GM23338 (cell line): ENCODE results near the gene CACNA1S. TPM values are rescaled to one million over a fixed set of nuclear protein-coding genes. Genes with fewer than 3 reads are reported as not detected.

Experiments
- ATAC-seq: fragments of 200-7000 bp; cut with Tn5 transposase; 3 replicates; pipeline ENCODE4 v1.9.1; 2020
- DNase-seq: peaks from one replicate; pipeline ENCODE4 v3.0.0-alpha.2; 2015; ENCODE audit warnings: low spot score
- H2AFZ ChIP-seq: fragments of 200-600 bp; sonication (generic); 2 replicates; pipeline ENCODE4 v1.8.0; 2016; ENCODE audit warnings: antibody characterized with exemption, mild to moderate bottlenecking, moderate library complexity
- H3F3A ChIP-seq: fragments of 200-600 bp; sonication (generic); replicated peaks from 2 replicates; pipeline ENCODE4 v1.8.0; 2017; ENCODE audit warnings: antibody characterized with exemption, mixed run types, low read depth
- H3K27ac ChIP-seq: fragments of 200-600 bp; sonication (generic); 2 replicates; pipeline ENCODE4 v1.6.1; 2016; ENCODE audit warnings: low read depth
- H3K27me3 ChIP-seq: fragments of 200-600 bp; sonication (generic); 2 replicates; pipeline ENCODE4 v1.8.0; 2016; ENCODE audit warnings: mild to moderate bottlenecking, mixed run types, moderate library complexity; ENCODE audit not compliant: insufficient read depth
- H3K36me3 ChIP-seq: fragments of 200-600 bp; sonication (generic); 2 replicates; pipeline ENCODE4 v1.8.0; 2016; ENCODE audit warnings: mild to moderate bottlenecking; ENCODE audit not compliant: insufficient read depth
- H3K4me1 ChIP-seq: fragments of 200-600 bp; sonication (generic); 2 replicates; pipeline ENCODE4 v1.8.0; 2016; ENCODE audit warnings: mild to moderate bottlenecking, moderate library complexity; ENCODE audit not compliant: insufficient read depth
- H3K4me2 ChIP-seq: fragments of 200-600 bp; sonication (generic); 2 replicates; pipeline ENCODE4 v1.7.1; 2017; ENCODE audit warnings: mixed run types
- H3K4me3 ChIP-seq: fragments of 200-600 bp; sonication (generic); 2 replicates; pipeline ENCODE4 v1.6.1; 2016; ENCODE audit warnings: mixed run types
- H3K79me2 ChIP-seq: fragments of 200-600 bp; sonication (generic); replicated peaks from 2 replicates; pipeline ENCODE4 v1.8.0; 2017; ENCODE audit warnings: mild to moderate bottlenecking; ENCODE audit not compliant: insufficient read depth
- H3K9me2 ChIP-seq: fragments of 200-600 bp; sonication (generic); 2 replicates; pipeline ENCODE4 v1.8.0; 2017; ENCODE audit not compliant: insufficient read depth
- H4K20me1 ChIP-seq: fragments of 200-600 bp; sonication (generic); replicated peaks from 2 replicates; pipeline ENCODE4 v1.8.0; 2017; ENCODE audit warnings: mild to moderate bottlenecking; ENCODE audit not compliant: insufficient read depth
- H3K27ac Mint-ChIP-seq: 2 replicates; pipeline ENCODE4 v1.8.0; 2020; ENCODE audit warnings: inconsistent platforms, mild to moderate bottlenecking, moderate library complexity, mixed read lengths
- H3K27me3 Mint-ChIP-seq: 3 replicates; pipeline ENCODE4 v1.8.0; 2022; ENCODE audit warnings: low read depth, mild to moderate bottlenecking, moderate library complexity, mixed read lengths, inconsistent platforms; ENCODE audit not compliant: insufficient read depth, poor library complexity
- H3K36me3 Mint-ChIP-seq: 3 replicates; pipeline ENCODE4 v1.8.0; 2021; ENCODE audit warnings: low read depth, mild to moderate bottlenecking, inconsistent platforms, moderate library complexity, mixed read lengths
- H3K4me1 Mint-ChIP-seq: 3 replicates; pipeline ENCODE4 v1.8.0; 2020; ENCODE audit warnings: mild to moderate bottlenecking, inconsistent platforms, mixed read lengths
- H3K4me3 Mint-ChIP-seq: 3 replicates; pipeline ENCODE4 v1.8.0; 2021; ENCODE audit warnings: moderate library complexity, mild to moderate bottlenecking, inconsistent platforms, mixed read lengths
- H3K9me3 Mint-ChIP-seq: 3 replicates; pipeline ENCODE4 v1.8.0; 2020; ENCODE audit warnings: moderate library complexity, mild to moderate bottlenecking, inconsistent platforms, mixed read lengths
- CREB1 ChIP-seq: fragments of 250-450 bp; sonication (Bioruptor Pico); IDR thresholded peaks from 2 replicates; pipeline ENCODE4 v1.5.0; 2020; ENCODE audit warnings: low read depth, mild to moderate bottlenecking, moderate library complexity
- EZH2 ChIP-seq: fragments of 200-600 bp; sonication (generic); IDR thresholded peaks from one replicate; pipeline ENCODE4 v1.8.0; 2017; ENCODE audit warnings: antibody characterized with exemption, mild to moderate bottlenecking, low read depth; ENCODE audit not compliant: unreplicated experiment
- EZH2phosphoT487 ChIP-seq: fragments of 200-600 bp; sonication (generic); IDR thresholded peaks from one replicate; pipeline ENCODE4 v1.8.1; 2018; ENCODE audit warnings: antibody characterized with exemption; ENCODE audit not compliant: unreplicated experiment
- JUNB ChIP-seq: IDR thresholded peaks from one replicate; pipeline ENCODE4 v1.6.1; 2016; ENCODE audit warnings: antibody characterized with exemption; ENCODE audit not compliant: unreplicated experiment
- NANOG ChIP-seq: IDR thresholded peaks from 2 replicates; pipeline ENCODE4 v1.6.1; 2016; ENCODE audit warnings: antibody characterized with exemption, borderline replicate concordance
- POLR2AphosphoS5 ChIP-seq: IDR thresholded peaks from 2 replicates; pipeline ENCODE4 v1.6.1; 2016; ENCODE audit warnings: antibody characterized with exemption, low read depth
- STAT1 ChIP-seq: IDR thresholded peaks from one replicate; pipeline ENCODE4 v1.6.1; 2016; ENCODE audit warnings: antibody characterized with exemption; ENCODE audit not compliant: unreplicated experiment
- ZNF114 ChIP-seq: fragments of 250-450 bp; sonication (Bioruptor Pico); IDR thresholded peaks from 2 replicates; pipeline ENCODE4 v1.5.0; 2020; ENCODE audit warnings: mild to moderate bottlenecking, moderate library complexity
- ZNF331 ChIP-seq: fragments of 250-450 bp; sonication (Bioruptor Pico); IDR thresholded peaks from 2 replicates; pipeline ENCODE4 v1.5.0; 2020; ENCODE audit warnings: low read depth, mild to moderate bottlenecking, moderate library complexity
- polyA plus RNA-seq: library from polyadenylated mRNA; unstranded; fragments of >200 nt; fragmentation: Nextera tagmentation; extraction: Ambion mirVana; gene quantifications from 2 replicates; pipeline ENCODE4 v1.2.1, GENCODE V29; 2016
- total RNA-seq: library from RNA; depleted of rRNA; stranded (reverse); fragments of >200 nt; shearing (Covaris generic); gene quantifications from 2 replicates; pipeline ENCODE4 v1.2.3, GENCODE V29; 2014
- TF ChIP-seq, protein P1 (sequence below), 2 experiments: fragments of 200-600 bp in 1 of 2; sonication (generic) in 1 of 2; conservative IDR thresholded peaks; 2 replicates each; pipeline versions ENCODE4 v1.5.1 to v1.6.1; 2016 to 2017; ENCODE audit warnings: antibody characterized with exemption in 2 of 2, low read depth in 2 of 2, mild to moderate bottlenecking in 2 of 2, moderate library complexity in 1 of 2
- TF ChIP-seq, protein P2 (sequence below): IDR thresholded peaks from 2 replicates; pipeline ENCODE4 v1.6.1; 2016; ENCODE audit warnings: antibody characterized with exemption
- TF ChIP-seq, protein P3 (sequence below): fragments of 250-450 bp; sonication (Bioruptor Pico); IDR thresholded peaks from 2 replicates; pipeline ENCODE4 v1.5.0; 2020; ENCODE audit warnings: mild to moderate bottlenecking, moderate library complexity
- TF ChIP-seq, protein P4 (sequence below): IDR thresholded peaks from one replicate; pipeline ENCODE4 v1.6.1; 2018; ENCODE audit warnings: antibody characterized with exemption; ENCODE audit not compliant: unreplicated experiment

CACNA1S gene
- total and polyA plus RNA-seq, 2 experiments from 2014 or later: 0.03 TPM; not detected in 1

DNA sequence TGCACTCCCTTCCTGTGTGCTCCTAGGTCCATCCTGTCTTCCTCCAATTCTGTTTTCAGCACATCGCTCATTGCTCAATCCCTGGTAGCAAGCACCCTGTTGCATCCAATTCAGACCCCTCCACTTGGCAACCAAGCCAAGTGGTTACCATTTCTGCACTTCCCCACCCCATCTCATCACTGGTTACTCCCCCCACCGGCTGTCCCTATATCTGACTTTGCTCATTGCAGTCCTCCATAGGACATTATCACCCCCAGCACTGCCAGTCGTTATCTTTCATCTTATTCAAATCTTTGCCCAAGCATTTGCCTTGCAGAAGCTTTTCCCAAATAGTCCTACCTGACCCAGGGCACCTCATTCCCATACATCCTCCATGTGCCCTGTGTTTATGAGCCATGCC is 44.1 kb upstream of the CACNA1S start:
- H3K27ac Mint-ChIP-seq: no peak overlapping the region
- H3K4me3 Mint-ChIP-seq: no peak overlapping the region
- H3K27ac ChIP-seq: no peak overlapping the region

More for the DNA sequence above, 44.1 kb upstream of the CACNA1S start:
- H3K4me3 ChIP-seq: no peak overlapping the region
- H3K4me2 ChIP-seq: no peak overlapping the region
- peaks cover 16% of the 10 kb centered on the region for H3K79me2 ChIP-seq
- peaks cover 7% of the 10 kb centered on the region for H3K36me3 ChIP-seq
- 0 out of 2 replicates have a peak, but pooled peaks cover 11% of the 10 kb centered on the region for H3K4me1 ChIP-seq
- H3K9me3 Mint-ChIP-seq: peaks cover 5% of the 10 kb centered on the region
- peaks cover 17% of the 10 kb centered on the region for H3K36me3 Mint-ChIP-seq
- H3K27me3 ChIP-seq: no peaks in the 10 kb centered on the region
- no peak for ATAC-seq
- no peak for DNase-seq
- H3K4me1 Mint-ChIP-seq: peaks cover 16% of the 10 kb centered on the region
- H3K27me3 Mint-ChIP-seq: peaks cover 2% of the 10 kb centered on the region
- no peaks in the 10 kb centered on the region; the same call in 1 of the 2 replicates for H4K20me1 ChIP-seq
- H3K9me2 ChIP-seq: no peaks in the 10 kb centered on the region
- no peak for TF ChIP-seq STAT1
- TF ChIP-seq EZH2: no peak
- no peak for TF ChIP-seq CREB1 (CRISPR knock-in tag)
- TF ChIP-seq, protein P1, sequence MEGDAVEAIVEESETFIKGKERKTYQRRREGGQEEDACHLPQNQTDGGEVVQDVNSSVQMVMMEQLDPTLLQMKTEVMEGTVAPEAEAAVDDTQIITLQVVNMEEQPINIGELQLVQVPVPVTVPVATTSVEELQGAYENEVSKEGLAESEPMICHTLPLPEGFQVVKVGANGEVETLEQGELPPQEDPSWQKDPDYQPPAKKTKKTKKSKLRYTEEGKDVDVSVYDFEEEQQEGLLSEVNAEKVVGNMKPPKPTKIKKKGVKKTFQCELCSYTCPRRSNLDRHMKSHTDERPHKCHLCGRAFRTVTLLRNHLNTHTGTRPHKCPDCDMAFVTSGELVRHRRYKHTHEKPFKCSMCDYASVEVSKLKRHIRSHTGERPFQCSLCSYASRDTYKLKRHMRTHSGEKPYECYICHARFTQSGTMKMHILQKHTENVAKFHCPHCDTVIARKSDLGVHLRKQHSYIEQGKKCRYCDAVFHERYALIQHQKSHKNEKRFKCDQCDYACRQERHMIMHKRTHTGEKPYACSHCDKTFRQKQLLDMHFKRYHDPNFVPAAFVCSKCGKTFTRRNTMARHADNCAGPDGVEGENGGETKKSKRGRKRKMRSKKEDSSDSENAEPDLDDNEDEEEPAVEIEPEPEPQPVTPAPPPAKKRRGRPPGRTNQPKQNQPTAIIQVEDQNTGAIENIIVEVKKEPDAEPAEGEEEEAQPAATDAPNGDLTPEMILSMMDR (conservative IDR thresholded peaks at IDR 0.05; ENCODE audit: low read depth in 2 of 2): no peak
- no peak for TF ChIP-seq NANOG
- TF ChIP-seq, protein P2, sequence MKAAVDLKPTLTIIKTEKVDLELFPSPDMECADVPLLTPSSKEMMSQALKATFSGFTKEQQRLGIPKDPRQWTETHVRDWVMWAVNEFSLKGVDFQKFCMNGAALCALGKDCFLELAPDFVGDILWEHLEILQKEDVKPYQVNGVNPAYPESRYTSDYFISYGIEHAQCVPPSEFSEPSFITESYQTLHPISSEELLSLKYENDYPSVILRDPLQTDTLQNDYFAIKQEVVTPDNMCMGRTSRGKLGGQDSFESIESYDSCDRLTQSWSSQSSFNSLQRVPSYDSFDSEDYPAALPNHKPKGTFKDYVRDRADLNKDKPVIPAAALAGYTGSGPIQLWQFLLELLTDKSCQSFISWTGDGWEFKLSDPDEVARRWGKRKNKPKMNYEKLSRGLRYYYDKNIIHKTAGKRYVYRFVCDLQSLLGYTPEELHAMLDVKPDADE: no peak
- TF ChIP-seq, protein P3, sequence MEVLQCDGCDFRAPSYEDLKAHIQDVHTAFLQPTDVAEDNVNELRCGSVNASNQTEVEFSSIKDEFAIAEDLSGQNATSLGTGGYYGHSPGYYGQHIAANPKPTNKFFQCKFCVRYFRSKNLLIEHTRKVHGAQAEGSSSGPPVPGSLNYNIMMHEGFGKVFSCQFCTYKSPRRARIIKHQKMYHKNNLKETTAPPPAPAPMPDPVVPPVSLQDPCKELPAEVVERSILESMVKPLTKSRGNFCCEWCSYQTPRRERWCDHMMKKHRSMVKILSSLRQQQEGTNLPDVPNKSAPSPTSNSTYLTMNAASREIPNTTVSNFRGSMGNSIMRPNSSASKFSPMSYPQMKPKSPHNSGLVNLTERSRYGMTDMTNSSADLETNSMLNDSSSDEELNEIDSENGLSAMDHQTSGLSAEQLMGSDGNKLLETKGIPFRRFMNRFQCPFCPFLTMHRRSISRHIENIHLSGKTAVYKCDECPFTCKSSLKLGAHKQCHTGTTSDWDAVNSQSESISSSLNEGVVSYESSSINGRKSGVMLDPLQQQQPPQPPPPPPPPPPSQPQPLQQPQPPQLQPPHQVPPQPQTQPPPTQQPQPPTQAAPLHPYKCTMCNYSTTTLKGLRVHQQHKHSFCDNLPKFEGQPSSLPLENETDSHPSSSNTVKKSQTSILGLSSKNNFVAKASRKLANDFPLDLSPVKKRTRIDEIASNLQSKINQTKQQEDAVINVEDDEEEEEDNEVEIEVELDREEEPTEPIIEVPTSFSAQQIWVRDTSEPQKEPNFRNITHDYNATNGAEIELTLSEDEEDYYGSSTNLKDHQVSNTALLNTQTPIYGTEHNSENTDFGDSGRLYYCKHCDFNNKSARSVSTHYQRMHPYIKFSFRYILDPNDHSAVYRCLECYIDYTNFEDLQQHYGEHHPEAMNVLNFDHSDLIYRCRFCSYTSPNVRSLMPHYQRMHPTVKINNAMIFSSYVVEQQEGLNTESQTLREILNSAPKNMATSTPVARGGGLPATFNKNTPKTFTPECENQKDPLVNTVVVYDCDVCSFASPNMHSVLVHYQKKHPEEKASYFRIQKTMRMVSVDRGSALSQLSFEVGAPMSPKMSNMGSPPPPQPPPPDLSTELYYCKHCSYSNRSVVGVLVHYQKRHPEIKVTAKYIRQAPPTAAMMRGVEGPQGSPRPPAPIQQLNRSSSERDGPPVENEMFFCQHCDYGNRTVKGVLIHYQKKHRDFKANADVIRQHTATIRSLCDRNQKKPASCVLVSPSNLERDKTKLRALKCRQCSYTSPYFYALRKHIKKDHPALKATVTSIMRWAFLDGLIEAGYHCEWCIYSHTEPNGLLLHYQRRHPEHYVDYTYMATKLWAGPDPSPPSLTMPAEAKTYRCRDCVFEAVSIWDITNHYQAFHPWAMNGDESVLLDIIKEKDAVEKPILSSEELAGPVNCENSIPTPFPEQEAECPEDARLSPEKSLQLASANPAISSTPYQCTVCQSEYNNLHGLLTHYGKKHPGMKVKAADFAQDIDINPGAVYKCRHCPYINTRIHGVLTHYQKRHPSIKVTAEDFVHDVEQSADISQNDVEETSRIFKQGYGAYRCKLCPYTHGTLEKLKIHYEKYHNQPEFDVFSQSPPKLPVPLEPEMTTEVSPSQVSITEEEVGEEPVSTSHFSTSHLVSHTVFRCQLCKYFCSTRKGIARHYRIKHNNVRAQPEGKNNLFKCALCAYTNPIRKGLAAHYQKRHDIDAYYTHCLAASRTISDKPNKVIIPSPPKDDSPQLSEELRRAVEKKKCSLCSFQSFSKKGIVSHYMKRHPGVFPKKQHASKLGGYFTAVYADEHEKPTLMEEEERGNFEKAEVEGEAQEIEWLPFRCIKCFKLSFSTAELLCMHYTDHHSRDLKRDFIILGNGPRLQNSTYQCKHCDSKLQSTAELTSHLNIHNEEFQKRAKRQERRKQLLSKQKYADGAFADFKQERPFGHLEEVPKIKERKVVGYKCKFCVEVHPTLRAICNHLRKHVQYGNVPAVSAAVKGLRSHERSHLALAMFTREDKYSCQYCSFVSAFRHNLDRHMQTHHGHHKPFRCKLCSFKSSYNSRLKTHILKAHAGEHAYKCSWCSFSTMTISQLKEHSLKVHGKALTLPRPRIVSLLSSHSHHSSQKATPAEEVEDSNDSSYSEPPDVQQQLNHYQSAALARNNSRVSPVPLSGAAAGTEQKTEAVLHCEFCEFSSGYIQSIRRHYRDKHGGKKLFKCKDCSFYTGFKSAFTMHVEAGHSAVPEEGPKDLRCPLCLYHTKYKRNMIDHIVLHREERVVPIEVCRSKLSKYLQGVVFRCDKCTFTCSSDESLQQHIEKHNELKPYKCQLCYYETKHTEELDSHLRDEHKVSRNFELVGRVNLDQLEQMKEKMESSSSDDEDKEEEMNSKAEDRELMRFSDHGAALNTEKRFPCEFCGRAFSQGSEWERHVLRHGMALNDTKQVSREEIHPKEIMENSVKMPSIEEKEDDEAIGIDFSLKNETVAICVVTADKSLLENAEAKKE (CRISPR knock-in tag): no peak
- no peak for TF ChIP-seq POLR2AphosphoS5
- no peak for TF ChIP-seq ZNF331 (CRISPR knock-in tag)
- TF ChIP-seq JUNB: no peak
- TF ChIP-seq, protein P4, sequence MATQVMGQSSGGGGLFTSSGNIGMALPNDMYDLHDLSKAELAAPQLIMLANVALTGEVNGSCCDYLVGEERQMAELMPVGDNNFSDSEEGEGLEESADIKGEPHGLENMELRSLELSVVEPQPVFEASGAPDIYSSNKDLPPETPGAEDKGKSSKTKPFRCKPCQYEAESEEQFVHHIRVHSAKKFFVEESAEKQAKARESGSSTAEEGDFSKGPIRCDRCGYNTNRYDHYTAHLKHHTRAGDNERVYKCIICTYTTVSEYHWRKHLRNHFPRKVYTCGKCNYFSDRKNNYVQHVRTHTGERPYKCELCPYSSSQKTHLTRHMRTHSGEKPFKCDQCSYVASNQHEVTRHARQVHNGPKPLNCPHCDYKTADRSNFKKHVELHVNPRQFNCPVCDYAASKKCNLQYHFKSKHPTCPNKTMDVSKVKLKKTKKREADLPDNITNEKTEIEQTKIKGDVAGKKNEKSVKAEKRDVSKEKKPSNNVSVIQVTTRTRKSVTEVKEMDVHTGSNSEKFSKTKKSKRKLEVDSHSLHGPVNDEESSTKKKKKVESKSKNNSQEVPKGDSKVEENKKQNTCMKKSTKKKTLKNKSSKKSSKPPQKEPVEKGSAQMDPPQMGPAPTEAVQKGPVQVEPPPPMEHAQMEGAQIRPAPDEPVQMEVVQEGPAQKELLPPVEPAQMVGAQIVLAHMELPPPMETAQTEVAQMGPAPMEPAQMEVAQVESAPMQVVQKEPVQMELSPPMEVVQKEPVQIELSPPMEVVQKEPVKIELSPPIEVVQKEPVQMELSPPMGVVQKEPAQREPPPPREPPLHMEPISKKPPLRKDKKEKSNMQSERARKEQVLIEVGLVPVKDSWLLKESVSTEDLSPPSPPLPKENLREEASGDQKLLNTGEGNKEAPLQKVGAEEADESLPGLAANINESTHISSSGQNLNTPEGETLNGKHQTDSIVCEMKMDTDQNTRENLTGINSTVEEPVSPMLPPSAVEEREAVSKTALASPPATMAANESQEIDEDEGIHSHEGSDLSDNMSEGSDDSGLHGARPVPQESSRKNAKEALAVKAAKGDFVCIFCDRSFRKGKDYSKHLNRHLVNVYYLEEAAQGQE: no peak
- TF ChIP-seq ZNF114 (CRISPR knock-in tag): no peak
- TF ChIP-seq EZH2phosphoT487: no peak
- H3F3A ChIP-seq: no peaks in the 10 kb centered on the region
- H2AFZ ChIP-seq: no peak overlapping the region
